A549 (cell line): Measurements from ENCODE around the gene REEP6. TPM values are rescaled to one million over a fixed set of nuclear protein-coding genes. Genes with fewer than 3 reads are reported as not detected.

Experiments
- ATAC-seq, 2 experiments: fragments of 200-7000 bp in 1 of 2; fragments of >200 bp in 1 of 2; cut with Nextera tagmentation in 1 of 2; cut with Tn5 transposase in 1 of 2; 3 replicates each; pipeline versions ENCODE4 v1.8.0 to v1.9.1; 2018 to 2020; ENCODE audit warnings: mild to moderate bottlenecking in 1 of 2, moderate library complexity in 1 of 2
- CTCF ChIA-PET: fragments of 300-600 bp; sonication (Branson Sonifier 250); formaldehyde crosslinking; extraction: SDS; loops from one replicate; lab custom pipeline; 2021; ENCODE audit warnings: antibody characterized with exemption, inconsistent platforms; lab: Yijun Ruan, JAX
- POLR2A ChIA-PET: fragments of 350-600 bp; formaldehyde crosslinking; extraction: SDS; loops from one replicate; lab custom pipeline; 2021; ENCODE audit warnings: antibody characterized with exemption, inconsistent platforms; lab: Yijun Ruan, JAX
- DNase-seq, 2 experiments: peaks; one replicate each; pipeline versions ENCODE4 v3.0.0 to v3.0.0-alpha.2; 2011 to 2016; ENCODE audit warnings: low read depth in 1 of 2, low spot score in 1 of 2
- FAIRE-seq: peaks from 2 replicates; lab custom pipeline; 2011; peaks lifted over from hg19 to GRCh38; lab: Jason Lieb, UNC
- H3K27ac ChIP-seq, 2 experiments: fragments of >200 bp; sonication (Bioruptor Twin); formaldehyde crosslinking; 3 replicates each; pipeline ENCODE4 v1.5.1; 2016 to 2017
- H3K4me1 ChIP-seq: fragments of >200 bp; sonication (Bioruptor Twin); formaldehyde crosslinking; 3 replicates; pipeline ENCODE4 v1.6.1; 2016
- H3K4me2 ChIP-seq: fragments of >200 bp; sonication (Bioruptor Twin); formaldehyde crosslinking; 3 replicates; pipeline ENCODE4 v1.6.1; 2016
- H3K4me3 ChIP-seq: fragments of >200 bp; sonication (Bioruptor Twin); formaldehyde crosslinking; 3 replicates; pipeline ENCODE4 v1.5.1; 2016
- H3K9me3 ChIP-seq: fragments of >200 bp; sonication (Bioruptor Twin); formaldehyde crosslinking; 3 replicates; pipeline ENCODE4 v1.6.1; 2016
- BHLHE40 ChIP-seq: IDR thresholded peaks from 2 replicates; pipeline ENCODE4 v1.6.1; 2012; ENCODE audit warnings: low read depth, low read length, inconsistent platforms
- CEBPB ChIP-seq, 2 experiments: fragments of >200 bp in 1 of 2; sonication (Bioruptor Twin) in 1 of 2; formaldehyde crosslinking in 1 of 2; IDR thresholded peaks; 2 replicates each; pipeline ENCODE4 v1.6.1; 2012 to 2016
- E2F6 ChIP-seq: IDR thresholded peaks from 2 replicates; pipeline ENCODE4 v1.6.1; 2012; ENCODE audit warnings: low read depth, borderline replicate concordance
- EHF ChIP-seq: fragments of 250-450 bp; sonication (Bioruptor Pico); IDR thresholded peaks from 2 replicates; pipeline ENCODE4 v1.5.0; 2020; ENCODE audit warnings: mild to moderate bottlenecking
- FOSL2 ChIP-seq, 2 experiments: fragments of 450-650 bp in 1 of 2; fragments of >200 bp in 1 of 2; sonication (Bioruptor Twin) in 1 of 2; formaldehyde crosslinking; IDR thresholded peaks; 2 replicates each; pipeline versions ENCODE4 v1.5.0 to v1.6.1; 2016 to 2020; ENCODE audit warnings: mild to moderate bottlenecking in 1 of 2, moderate library complexity in 1 of 2
- GATA3 ChIP-seq: IDR thresholded peaks from 2 replicates; pipeline ENCODE4 v1.6.1; 2012; ENCODE audit warnings: borderline replicate concordance
- HES2 ChIP-seq: fragments of >200 bp; sonication (Bioruptor Twin); formaldehyde crosslinking; IDR thresholded peaks from 2 replicates; pipeline ENCODE4 v1.6.1; 2016
- HOXB13 ChIP-seq: fragments of 250-450 bp; sonication (Bioruptor Pico); IDR thresholded peaks from 2 replicates; pipeline ENCODE4 v1.5.0; 2020; ENCODE audit warnings: low read depth, mild to moderate bottlenecking, moderate library complexity
- JUN ChIP-seq, 2 experiments: fragments of >200 bp; sonication (Bioruptor Twin); formaldehyde crosslinking; IDR thresholded peaks; 2 replicates in 1 of 2; 3 replicates in 1 of 2; pipeline ENCODE4 v1.6.1; 2016 to 2017
- KDM1A ChIP-seq: fragments of 200-600 bp; sonication (generic); IDR thresholded peaks from 2 replicates; pipeline ENCODE4 v1.6.1; 2016; ENCODE audit warnings: low read depth, mild to moderate bottlenecking
- MAFK ChIP-seq: fragments of 450-650 bp; IDR thresholded peaks from 2 replicates; pipeline ENCODE4 v1.6.1; 2014; ENCODE audit not compliant: partially characterized antibody
- MAX ChIP-seq: IDR thresholded peaks from 2 replicates; pipeline ENCODE4 v1.6.1; 2012
- MYC ChIP-seq: IDR thresholded peaks from 2 replicates; pipeline ENCODE4 v1.6.1; 2012; ENCODE audit warnings: mild to moderate bottlenecking, inconsistent platforms, low read length, improper control_type of control experiment, borderline replicate concordance
- PBX3 ChIP-seq: IDR thresholded peaks from 2 replicates; pipeline ENCODE4 v1.6.1; 2012
- POLR2AphosphoS2 ChIP-seq: conservative IDR thresholded peaks from 2 replicates; pipeline ENCODE4 v1.6.1; 2012; ENCODE audit warnings: low read length, improper control_type of control experiment, inconsistent platforms
- RAD21 ChIP-seq, 2 experiments: fragments of >200 bp in 1 of 2; sonication (Bioruptor Twin) in 1 of 2; formaldehyde crosslinking in 1 of 2; IDR thresholded peaks in 1 of 2; conservative IDR thresholded peaks in 1 of 2; 2 replicates in 1 of 2; 3 replicates in 1 of 2; pipeline ENCODE4 v1.6.1; 2012 to 2018; ENCODE audit warnings: inconsistent platforms in 1 of 2
- RCOR1 ChIP-seq: fragments of 150-350 bp; IDR thresholded peaks from 2 replicates; pipeline ENCODE4 v1.6.1; 2014; ENCODE audit warnings: antibody characterized with exemption, low read length, low read depth
- SREBF2 ChIP-seq: fragments of 450-650 bp; IDR thresholded peaks from 2 replicates; pipeline ENCODE4 v1.6.1; 2014; ENCODE audit warnings: mild to moderate bottlenecking, moderate library complexity
- TFCP2L1 ChIP-seq: fragments of 250-450 bp; sonication (Bioruptor Pico); IDR thresholded peaks from 2 replicates; pipeline ENCODE4 v1.5.0; 2021; ENCODE audit warnings: mild to moderate bottlenecking
- USF2 ChIP-seq: fragments of 450-650 bp; IDR thresholded peaks from 2 replicates; pipeline ENCODE4 v1.6.1; 2014; ENCODE audit warnings: antibody characterized with exemption
- ZNF302 ChIP-seq: fragments of 250-450 bp; sonication (Bioruptor Pico); IDR thresholded peaks from 2 replicates; pipeline ENCODE4 v1.9.0; 2021; ENCODE audit warnings: inconsistent platforms, mild to moderate bottlenecking, moderate library complexity
- ZSCAN20 ChIP-seq: fragments of 250-450 bp; sonication (Bioruptor Pico); IDR thresholded peaks from 2 replicates; pipeline ENCODE4 v1.8.0; 2022; ENCODE audit warnings: mild to moderate bottlenecking, moderate library complexity
- WGBS: methylation state at CpG from one replicate; pipeline ENCODE4 v1.1.6; 2017; ENCODE audit errors: missing lambda C conversion rate; 5-methylcytosine and 5-hydroxymethylcytosine counted together
- polyA plus RNA-seq, 4 experiments: library from polyadenylated mRNA; depleted of rRNA in 3 of 4; stranded (reverse); fragments of >200 nt; fragmentation: RNase III in 1 of 4; extraction: RNeasy Plus Mini Kit Qiagen cat#74134 plus additional on column Dnase treatment in 1 of 4; gene quantifications; 2 replicates in 3 of 4; 3 replicates in 1 of 4; pipeline ENCODE4 v1.2.3, GENCODE V29; 2011 to 2017

REEP6 gene
- polyA plus RNA-seq, 2 of the 4 experiments (the other 2 are of a cell fraction): 1.8 to 4.8 TPM

- CTCF ChIA-PET: interaction anchor here (1.0 to 1.8 kb wide), 4 partner anchors 11 to 23 kb away, joined by 3 to 11 read pairs (median 5); no protein-coding TSS in a partner anchor
- Histone ChIP-seq H3K4me1 (peaks cover 7% of the 10 kb centered on the region), H3K4me3 (no peak overlapping the region)
Measured at GRCh38 chr19:1468274-1468820, 22.6 kb upstream of the REEP6 start.

GRCh38 chr19:1468821-1469254 is 22.1 kb upstream of the REEP6 start:
- H3K9me3 ChIP-seq: no peaks in the 10 kb centered on the region
- no peak for TF ChIP-seq HES2
- no peak for TF ChIP-seq MAFK
- TF ChIP-seq CEBPB (IDR thresholded peaks at IDR 0.05): no peak
- no peak for TF ChIP-seq HOXB13 (CRISPR knock-in tag)
- TF ChIP-seq POLR2AphosphoS2: no peak
- no peak for TF ChIP-seq TFCP2L1 (CRISPR knock-in tag)
- TF ChIP-seq KDM1A: no peak
- TF ChIP-seq EHF (CRISPR knock-in tag): no peak
- no peak for TF ChIP-seq USF2
- TF ChIP-seq MYC: no peak
- no peak for TF ChIP-seq RAD21 (conservative IDR thresholded peaks at IDR 0.05 in 1 of 2, IDR thresholded peaks at IDR 0.05 in 1 of 2)
- TF ChIP-seq ZNF302: no peak
- TF ChIP-seq, all 56 proteins: peak for 0
- FAIRE-seq (no peak), ATAC-seq (peak; percentile 63 to 65), DNase-seq (peak in 1 of 2 experiments; percentile 60)
- Histone ChIP-seq H3K4me3 (peak overlapping the region; percentile 45), H3K27ac (peak overlapping the region; percentile 61 to 87), H3K4me2 (peak overlapping the region; percentile 83), H3K4me1 (peaks cover 7% of the 10 kb centered on the region)
- ChIA-PET POLR2A (interaction anchor here (2.0 kb wide), 1 partner anchor 24 kb away, joined by 5 read pairs; no protein-coding TSS in a partner anchor), CTCF (interaction anchor here (0.9 to 1.8 kb wide), 6 partner anchors 9 to 40 kb away, joined by 3 to 11 read pairs (median 4); no protein-coding TSS in a partner anchor)
- no CpG with 5 or more reads among the region's 47 CpGs for WGBS

More at GRCh38 chr19:1468274-1468820, 22.6 kb upstream of the REEP6 start:
- Histone ChIP-seq H3K9me3 (no peaks in the 10 kb centered on the region), H3K4me2 (peak overlapping the region; percentile 83)
- FAIRE-seq (no peak), DNase-seq (no peak), ATAC-seq (no peak)
- POLR2A ChIA-PET: interaction anchor here (2.0 kb wide), 1 partner anchor 23 kb away, joined by 5 read pairs; no protein-coding TSS in a partner anchor
- WGBS: 84% methylated on average over 35 of the region's 49 CpGs
- TF ChIP-seq RCOR1: no peak
- TF ChIP-seq BHLHE40: no peak
- TF ChIP-seq E2F6: no peak
- no peak for TF ChIP-seq ZSCAN20 (CRISPR knock-in tag)
- no peak for TF ChIP-seq JUN (IDR thresholded peaks at IDR 0.05)
- TF ChIP-seq ZNF302: no peak
- TF ChIP-seq SREBF2: no peak
- no peak for TF ChIP-seq MAX
- no peak for TF ChIP-seq FOSL2 (IDR thresholded peaks at IDR 0.05)
- no peak for TF ChIP-seq FOSL2 (CRISPR knock-in tag; IDR thresholded peaks at IDR 0.05)
- no peak for TF ChIP-seq GATA3
- no peak for TF ChIP-seq CEBPB (IDR thresholded peaks at IDR 0.05)
- TF ChIP-seq PBX3: no peak
- TF ChIP-seq, all 56 proteins: peak for 0
- H3K27ac ChIP-seq: peak overlapping the region in 1 of 2 experiments; percentile 87; a peak in 2 of 6 replicates
